ENCODE measurements around the gene CFAP97D2. TPM values are rescaled to one million over a fixed set of nuclear protein-coding genes. Genes with fewer than 3 reads are reported as not detected.

The CFAP97D2 gene
- total RNA-seq, 3 donors from 2014 or later (not counting 1 experiment from before 2014, with no cell fraction given): 0.45 to 7.7 TPM; not detected in 1

DNA sequence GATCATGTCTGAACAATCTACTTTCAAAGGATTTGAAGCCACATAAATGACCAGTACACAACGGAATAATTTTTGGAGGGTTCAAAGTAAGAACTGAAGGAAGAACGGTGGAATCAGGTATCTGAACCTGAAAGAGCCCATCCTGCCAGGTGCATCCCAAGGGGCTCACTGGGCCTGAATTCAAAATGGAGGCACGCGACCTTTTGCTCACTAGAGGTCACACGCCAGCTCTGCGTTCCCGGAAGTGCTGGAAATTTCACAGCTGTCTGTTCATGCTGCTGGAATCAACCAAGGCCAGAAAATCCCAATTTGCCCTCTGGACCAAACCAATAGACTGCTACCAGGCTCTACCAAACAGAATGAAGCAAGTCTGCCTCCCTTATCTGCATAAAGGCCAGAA lies 42.5 kb upstream of the CFAP97D2 start:
- DNase-seq (no peak), ATAC-seq (no peak)
- TF ChIP-seq, protein P1, sequence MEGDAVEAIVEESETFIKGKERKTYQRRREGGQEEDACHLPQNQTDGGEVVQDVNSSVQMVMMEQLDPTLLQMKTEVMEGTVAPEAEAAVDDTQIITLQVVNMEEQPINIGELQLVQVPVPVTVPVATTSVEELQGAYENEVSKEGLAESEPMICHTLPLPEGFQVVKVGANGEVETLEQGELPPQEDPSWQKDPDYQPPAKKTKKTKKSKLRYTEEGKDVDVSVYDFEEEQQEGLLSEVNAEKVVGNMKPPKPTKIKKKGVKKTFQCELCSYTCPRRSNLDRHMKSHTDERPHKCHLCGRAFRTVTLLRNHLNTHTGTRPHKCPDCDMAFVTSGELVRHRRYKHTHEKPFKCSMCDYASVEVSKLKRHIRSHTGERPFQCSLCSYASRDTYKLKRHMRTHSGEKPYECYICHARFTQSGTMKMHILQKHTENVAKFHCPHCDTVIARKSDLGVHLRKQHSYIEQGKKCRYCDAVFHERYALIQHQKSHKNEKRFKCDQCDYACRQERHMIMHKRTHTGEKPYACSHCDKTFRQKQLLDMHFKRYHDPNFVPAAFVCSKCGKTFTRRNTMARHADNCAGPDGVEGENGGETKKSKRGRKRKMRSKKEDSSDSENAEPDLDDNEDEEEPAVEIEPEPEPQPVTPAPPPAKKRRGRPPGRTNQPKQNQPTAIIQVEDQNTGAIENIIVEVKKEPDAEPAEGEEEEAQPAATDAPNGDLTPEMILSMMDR (IDR thresholded peaks at IDR 0.05): no peak
- Mint-ChIP-seq H3K9me3 (no peaks in the 10 kb centered on the region), H3K27me3 (ENCODE audit: low read depth in 2 of 2) (no peaks in the 10 kb centered on the region), H3K27ac (no peak overlapping the region), H3K4me3 (no peak overlapping the region), H3K36me3 (peaks cover 3% of the 10 kb centered on the region), H3K4me1 (peaks cover 20 to 26% of the 10 kb centered on the region in 2 donors)
- intact Hi-C loops (cut with micrococcal nuclease): no loop called here
- Histone ChIP-seq H3K36me3 (ENCODE audit: control insufficient read depth, insufficient read depth, low read length) (no peaks in the 10 kb centered on the region), H3K4me3 (ENCODE audit: low read length) (no peak overlapping the region), H3K4me1 (ENCODE audit: control insufficient read depth, insufficient read depth, low read length) (peaks cover 38% of the 10 kb centered on the region), H3K27ac (ENCODE audit: low read length) (no peak overlapping the region), H3K9me3 (ENCODE audit: control insufficient read depth, insufficient read depth, low read length) (no peaks in the 10 kb centered on the region), H3K27me3 (ENCODE audit: control insufficient read depth, insufficient read depth, low read length) (no peaks in the 10 kb centered on the region)
- 98% methylated on average over 7 of the region's 7 CpGs for WGBS (ENCODE audit: insufficient coverage)

DNA sequence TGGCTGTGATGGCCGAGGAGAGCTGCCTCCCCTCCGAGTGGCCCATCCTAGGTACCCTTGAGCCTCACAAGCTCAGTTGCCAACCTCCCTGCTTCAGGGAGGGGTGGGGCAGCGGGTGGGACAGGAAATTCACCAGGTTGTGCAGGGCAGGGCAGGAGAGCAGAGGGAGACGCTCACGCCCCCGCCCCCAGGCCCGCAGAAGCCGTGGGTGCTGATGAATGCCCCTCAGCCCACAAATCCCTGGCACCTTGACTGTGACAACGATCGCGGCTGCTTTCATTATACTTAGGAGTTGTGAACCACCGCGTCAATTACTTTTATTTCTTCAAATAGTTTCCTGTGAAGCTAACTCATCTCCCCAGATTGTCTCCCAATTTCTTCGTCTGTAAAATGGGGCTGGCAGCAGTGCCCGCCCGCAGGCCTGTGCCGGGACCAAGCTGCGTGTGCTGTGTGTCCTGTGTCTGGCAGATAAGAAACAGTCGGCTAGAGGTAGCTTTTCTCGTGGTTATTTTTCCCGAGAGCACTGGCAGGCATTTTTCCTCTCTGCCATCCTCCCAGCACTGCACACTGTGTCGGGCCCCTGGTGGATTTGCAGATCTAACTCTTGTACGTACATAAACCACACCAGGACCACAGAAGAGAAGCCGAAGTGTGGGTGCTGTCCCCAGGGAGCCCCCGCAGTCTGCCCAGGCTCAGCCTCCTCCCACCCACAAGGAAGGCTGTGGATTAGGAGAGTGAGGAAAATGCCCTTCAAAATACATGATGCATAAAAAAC lies 38.7 kb upstream of the CFAP97D2 start:
- H3K36me3 ChIP-seq (ENCODE audit: control insufficient read depth, insufficient read depth, low read length): no peaks in the 10 kb centered on the region
- peaks cover 62% of the 10 kb centered on the region for H3K4me1 ChIP-seq (ENCODE audit: control insufficient read depth, insufficient read depth, low read length)
- TF ChIP-seq, protein P1 (IDR thresholded peaks at IDR 0.05): no peak
- intact Hi-C loops (cut with micrococcal nuclease): loop anchor here (5.0 kb wide), 3 partner anchors 33 to 122 kb away; no protein-coding TSS in a partner anchor
- Mint-ChIP-seq H3K36me3 (no peaks in the 10 kb centered on the region), H3K4me3 (no peak overlapping the region), H3K4me1 (peaks cover 7 to 9% of the 10 kb centered on the region in 2 donors), H3K27ac (no peak overlapping the region), H3K9me3 (no peaks in the 10 kb centered on the region), H3K27me3 (ENCODE audit: low read depth in 2 of 2) (no peaks in the 10 kb centered on the region)
- H3K27me3 ChIP-seq (ENCODE audit: control insufficient read depth, insufficient read depth, low read length): no peaks in the 10 kb centered on the region
- H3K27ac ChIP-seq (ENCODE audit: low read length): peak overlapping the region; percentile 68
- no peaks in the 10 kb centered on the region for H3K9me3 ChIP-seq (ENCODE audit: control insufficient read depth, insufficient read depth, low read length)
- ATAC-seq (peak in 2 of 3 donors; percentile 9 to 27), DNase-seq (peak in 1 of 2 donors; percentile 74)
- no peak overlapping the region for H3K4me3 ChIP-seq (ENCODE audit: low read length)
- 6% methylated on average over 23 of the region's 25 CpGs for WGBS (ENCODE audit: insufficient coverage)

DNA sequence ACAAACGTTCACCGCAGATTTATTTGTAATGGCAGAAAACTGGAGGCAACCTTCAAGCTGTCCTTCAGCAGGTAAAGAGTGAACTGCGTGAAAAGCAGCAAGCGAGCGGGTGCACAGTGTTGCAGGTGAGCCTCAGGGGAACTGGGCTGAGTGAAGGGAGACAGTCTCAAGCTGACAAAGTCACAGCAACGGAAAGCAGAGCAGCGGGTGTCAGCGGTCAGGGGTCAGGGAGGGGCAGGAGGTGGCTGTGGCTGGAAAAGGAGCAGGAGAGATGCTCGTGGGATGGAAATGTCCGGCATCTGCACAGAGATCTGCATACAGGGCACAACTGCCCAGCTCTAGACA lies 38.2 kb upstream of the CFAP97D2 start:
- H3K4me3 Mint-ChIP-seq: no peak overlapping the region
- peak in 1 of 2 donors; percentile 73 for DNase-seq
- peaks cover 68% of the 10 kb centered on the region for H3K4me1 ChIP-seq (ENCODE audit: control insufficient read depth, insufficient read depth, low read length)
- H3K27ac Mint-ChIP-seq: no peak overlapping the region
- H3K27me3 ChIP-seq (ENCODE audit: control insufficient read depth, insufficient read depth, low read length): no peaks in the 10 kb centered on the region
- ATAC-seq: peak; percentile 27 to 48 (median 39)
- H3K4me3 ChIP-seq (ENCODE audit: low read length): no peak overlapping the region
- no peaks in the 10 kb centered on the region for H3K9me3 Mint-ChIP-seq
- intact Hi-C loops (cut with micrococcal nuclease): loop anchor here (5.0 kb wide), 3 partner anchors 34 to 121 kb away; no protein-coding TSS in a partner anchor
- no peaks in the 10 kb centered on the region for H3K9me3 ChIP-seq (ENCODE audit: control insufficient read depth, insufficient read depth, low read length)
- peak overlapping the region; percentile 68 for H3K27ac ChIP-seq (ENCODE audit: low read length)
- WGBS (ENCODE audit: insufficient coverage): 5% methylated on average over 10 of the region's 10 CpGs
- no peaks in the 10 kb centered on the region for H3K36me3 ChIP-seq (ENCODE audit: control insufficient read depth, insufficient read depth, low read length)
- peaks cover 7 to 14% of the 10 kb centered on the region in 2 donors for H3K4me1 Mint-ChIP-seq
- TF ChIP-seq, protein P1 (IDR thresholded peaks at IDR 0.05): no peak
- no peaks in the 10 kb centered on the region for H3K36me3 Mint-ChIP-seq
- no peaks in the 10 kb centered on the region for H3K27me3 Mint-ChIP-seq (ENCODE audit: low read depth in 2 of 2)

All from natural killer cell (primary cell).